Mesothelial cell of epicardium (in vitro differentiated cells): Measurements from ENCODE around the gene ACSL3. TPM values are rescaled to one million over a fixed set of nuclear protein-coding genes. Genes with fewer than 3 reads are reported as not detected.

ENCODE experiments used
- DNase-seq, 2 experiments: peaks; one replicate each; pipeline ENCODE4 v3.0.0; 2021; ENCODE audit warnings: low spot score in 2 of 2; ENCODE audit not compliant: unreplicated experiment in 2 of 2
- H3K27ac Mint-ChIP-seq: 2 replicates; pipeline ENCODE4 v1.8.0; 2021; ENCODE audit warnings: mixed read lengths
- H3K27me3 Mint-ChIP-seq: 2 replicates; pipeline ENCODE4 v1.8.0; 2021; ENCODE audit warnings: low read depth, mixed read lengths
- H3K36me3 Mint-ChIP-seq: 2 replicates; pipeline ENCODE4 v1.8.0; 2021; ENCODE audit warnings: mixed read lengths
- H3K4me1 Mint-ChIP-seq: 2 replicates; pipeline ENCODE4 v1.8.0; 2021; ENCODE audit warnings: mixed read lengths
- H3K4me3 Mint-ChIP-seq: 2 replicates; pipeline ENCODE4 v1.8.0; 2021; ENCODE audit warnings: mild to moderate bottlenecking, moderate library complexity, mixed read lengths
- H3K9me3 Mint-ChIP-seq: 2 replicates; pipeline ENCODE4 v1.8.0; 2021; ENCODE audit warnings: mixed read lengths
- total RNA-seq: library from RNA; stranded (reverse); gene quantifications from 3 replicates; pipeline ENCODE4 v1.2.1, GENCODE V29; 2021
- TF ChIP-seq, protein P1 (sequence below): fragments of 200-600 bp; sonication (generic); IDR thresholded peaks from one replicate; pipeline ENCODE4 v1.5.0; 2021; ENCODE audit warnings: antibody characterized with exemption; ENCODE audit not compliant: unreplicated experiment

ACSL3 gene
- total RNA-seq, 1 donor from 2014 or later, result 81.6 TPM

DNA sequence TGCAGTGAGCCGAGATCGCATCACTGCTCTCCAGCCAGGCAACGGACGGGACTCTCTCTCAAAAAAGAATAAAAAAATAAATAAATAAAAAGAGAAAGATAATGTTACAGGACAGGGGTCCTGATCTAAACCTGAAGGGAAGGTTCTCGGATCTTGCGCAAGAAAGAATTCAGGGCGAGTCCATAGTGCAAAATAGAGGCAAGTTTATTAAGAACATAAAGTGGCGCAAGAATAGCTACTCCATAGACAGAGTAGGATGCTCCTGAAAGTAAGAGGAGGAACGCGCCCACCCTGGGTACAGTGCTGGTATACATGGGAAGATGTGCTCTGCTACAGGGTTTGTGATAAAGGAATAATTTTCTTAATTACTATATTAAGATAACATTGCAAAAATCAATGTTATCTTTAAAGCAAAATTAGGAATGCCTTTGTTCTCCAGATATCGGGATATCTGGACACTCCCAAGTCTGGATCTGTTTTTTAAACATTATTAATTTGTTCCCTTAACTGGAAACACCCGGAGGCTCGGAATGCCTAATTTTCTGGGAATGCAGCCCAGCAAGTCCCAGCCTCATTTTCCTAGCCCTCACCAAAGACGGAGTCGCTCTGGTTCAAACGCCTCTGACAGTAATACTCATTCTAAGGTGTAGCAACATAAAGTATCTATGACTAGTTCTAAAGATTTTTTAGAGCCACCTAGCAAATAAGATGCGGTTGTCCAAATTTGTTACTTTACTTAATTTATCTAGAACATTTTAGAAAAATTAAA, 38.8 kb downstream of the ACSL3 start:
- H3K27me3 Mint-ChIP-seq, result no peaks in the 10 kb centered on the region
- DNase-seq, result no peak
- peaks cover 12% of the 10 kb centered on the region for H3K36me3 Mint-ChIP-seq
- H3K27ac Mint-ChIP-seq, result peak overlapping the region; percentile 80
- TF ChIP-seq, protein P1, sequence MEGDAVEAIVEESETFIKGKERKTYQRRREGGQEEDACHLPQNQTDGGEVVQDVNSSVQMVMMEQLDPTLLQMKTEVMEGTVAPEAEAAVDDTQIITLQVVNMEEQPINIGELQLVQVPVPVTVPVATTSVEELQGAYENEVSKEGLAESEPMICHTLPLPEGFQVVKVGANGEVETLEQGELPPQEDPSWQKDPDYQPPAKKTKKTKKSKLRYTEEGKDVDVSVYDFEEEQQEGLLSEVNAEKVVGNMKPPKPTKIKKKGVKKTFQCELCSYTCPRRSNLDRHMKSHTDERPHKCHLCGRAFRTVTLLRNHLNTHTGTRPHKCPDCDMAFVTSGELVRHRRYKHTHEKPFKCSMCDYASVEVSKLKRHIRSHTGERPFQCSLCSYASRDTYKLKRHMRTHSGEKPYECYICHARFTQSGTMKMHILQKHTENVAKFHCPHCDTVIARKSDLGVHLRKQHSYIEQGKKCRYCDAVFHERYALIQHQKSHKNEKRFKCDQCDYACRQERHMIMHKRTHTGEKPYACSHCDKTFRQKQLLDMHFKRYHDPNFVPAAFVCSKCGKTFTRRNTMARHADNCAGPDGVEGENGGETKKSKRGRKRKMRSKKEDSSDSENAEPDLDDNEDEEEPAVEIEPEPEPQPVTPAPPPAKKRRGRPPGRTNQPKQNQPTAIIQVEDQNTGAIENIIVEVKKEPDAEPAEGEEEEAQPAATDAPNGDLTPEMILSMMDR, result no peak
- peaks cover 38% of the 10 kb centered on the region for H3K4me1 Mint-ChIP-seq
- H3K4me3 Mint-ChIP-seq, result no peak overlapping the region
- H3K9me3 Mint-ChIP-seq, result no peaks in the 10 kb centered on the region

DNA sequence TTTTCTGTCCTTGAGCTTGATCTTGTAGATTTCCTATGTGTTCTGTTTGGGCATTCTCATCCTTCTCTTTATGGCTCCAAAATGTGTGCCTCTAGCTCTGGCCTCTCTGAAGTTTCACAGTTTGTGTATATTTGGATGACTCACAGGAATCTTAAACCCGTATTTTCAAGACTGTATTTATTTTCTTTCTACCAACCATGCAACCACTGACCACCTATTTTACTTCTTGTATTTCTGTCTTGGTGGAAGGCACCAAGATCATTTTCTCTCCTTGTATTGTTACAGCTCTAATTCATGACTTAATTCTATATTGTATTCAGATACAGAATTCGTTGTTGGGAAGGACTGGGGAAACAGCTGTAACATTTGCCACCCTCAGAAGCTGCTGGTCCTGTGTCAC, 39.5 kb downstream of the ACSL3 start:
- Mint-ChIP-seq H3K27me3 (no peaks in the 10 kb centered on the region), H3K27ac (peak overlapping the region; percentile 37), H3K9me3 (no peaks in the 10 kb centered on the region), H3K36me3 (peaks cover 10% of the 10 kb centered on the region), H3K4me1 (peaks cover 33% of the 10 kb centered on the region), H3K4me3 (no peak overlapping the region)
- TF ChIP-seq, protein P1, result no peak
- no peak for DNase-seq

DNA sequence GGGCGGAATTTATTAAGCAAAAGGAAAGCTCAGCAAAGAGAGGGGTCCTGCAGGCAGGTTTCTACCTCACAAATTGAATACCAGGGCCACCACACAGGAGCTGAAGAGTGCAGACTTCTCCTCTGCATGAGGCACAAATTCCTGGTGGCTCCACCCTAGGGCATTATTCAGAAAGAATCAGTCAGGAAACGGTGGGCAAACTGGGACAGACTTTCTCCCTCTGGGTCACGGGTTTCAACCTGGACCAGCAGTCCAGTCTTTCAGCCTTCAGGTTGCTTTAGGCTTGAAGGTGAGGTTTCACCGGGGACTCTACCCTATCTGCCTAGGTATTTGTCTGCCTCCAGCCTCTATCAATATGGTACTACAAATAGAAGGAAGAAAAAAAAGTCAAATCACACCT, 41.8 kb downstream of the ACSL3 start:
- Mint-ChIP-seq H3K9me3 (no peaks in the 10 kb centered on the region), H3K27me3 (no peaks in the 10 kb centered on the region), H3K4me1 (peaks cover 33% of the 10 kb centered on the region), H3K27ac (peak overlapping the region; percentile 50), H3K4me3 (no peak overlapping the region), H3K36me3 (peaks cover 27% of the 10 kb centered on the region)
- TF ChIP-seq, protein P1, result no peak
- DNase-seq, result no peak

DNA sequence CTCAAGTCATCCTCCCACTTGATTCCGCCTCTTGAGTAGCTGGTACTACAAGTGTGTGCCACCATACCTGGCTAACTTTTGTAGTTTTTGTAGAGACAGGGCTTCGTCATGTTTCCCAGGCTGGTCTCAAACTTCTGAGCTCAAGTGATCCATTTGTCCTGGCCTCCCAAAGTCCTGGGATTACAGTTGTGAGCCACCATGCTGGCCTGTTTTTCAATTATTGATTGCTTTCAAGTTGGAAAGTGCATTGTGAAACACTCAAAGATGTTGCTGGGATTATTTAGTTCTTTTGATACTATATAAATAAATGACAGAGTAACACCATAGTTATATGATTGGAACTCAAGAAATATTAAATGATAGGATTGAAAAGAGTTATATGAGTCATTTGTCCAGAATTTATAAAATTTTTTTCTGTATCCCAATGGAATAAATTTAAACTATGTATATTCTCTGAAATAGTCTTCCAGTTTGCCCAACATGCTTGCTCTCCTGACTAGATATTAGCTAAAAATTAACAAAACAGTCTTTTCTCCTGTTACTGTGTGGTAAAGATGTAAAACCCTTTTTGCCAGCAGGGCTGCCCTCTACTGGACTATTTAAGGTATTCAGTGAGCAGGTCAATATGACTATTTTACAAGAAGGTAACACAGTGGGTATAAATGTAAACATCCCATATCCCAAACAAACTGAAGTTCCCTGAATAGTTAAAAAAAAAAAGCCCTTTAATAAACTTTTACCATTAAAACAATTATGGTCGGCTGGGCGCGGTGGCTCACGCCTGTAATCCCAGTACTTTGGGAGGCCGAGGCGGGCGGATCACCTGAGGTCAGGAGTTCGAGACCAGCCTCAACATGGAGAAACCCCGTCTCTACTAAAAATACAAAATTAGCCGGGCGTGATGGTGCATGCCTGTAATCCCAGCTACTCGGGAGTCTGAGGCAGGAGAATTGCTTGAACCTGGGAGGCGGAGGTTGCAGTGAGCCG, 42.7 kb downstream of the ACSL3 start:
- Mint-ChIP-seq H3K27me3 (no peaks in the 10 kb centered on the region), H3K4me1 (peaks cover 30% of the 10 kb centered on the region), H3K4me3 (no peak overlapping the region), H3K27ac (peak overlapping the region; percentile 50), H3K9me3 (no peaks in the 10 kb centered on the region), H3K36me3 (peaks cover 30% of the 10 kb centered on the region)
- TF ChIP-seq, protein P1, result peak; percentile 54
- no peak for DNase-seq

DNA sequence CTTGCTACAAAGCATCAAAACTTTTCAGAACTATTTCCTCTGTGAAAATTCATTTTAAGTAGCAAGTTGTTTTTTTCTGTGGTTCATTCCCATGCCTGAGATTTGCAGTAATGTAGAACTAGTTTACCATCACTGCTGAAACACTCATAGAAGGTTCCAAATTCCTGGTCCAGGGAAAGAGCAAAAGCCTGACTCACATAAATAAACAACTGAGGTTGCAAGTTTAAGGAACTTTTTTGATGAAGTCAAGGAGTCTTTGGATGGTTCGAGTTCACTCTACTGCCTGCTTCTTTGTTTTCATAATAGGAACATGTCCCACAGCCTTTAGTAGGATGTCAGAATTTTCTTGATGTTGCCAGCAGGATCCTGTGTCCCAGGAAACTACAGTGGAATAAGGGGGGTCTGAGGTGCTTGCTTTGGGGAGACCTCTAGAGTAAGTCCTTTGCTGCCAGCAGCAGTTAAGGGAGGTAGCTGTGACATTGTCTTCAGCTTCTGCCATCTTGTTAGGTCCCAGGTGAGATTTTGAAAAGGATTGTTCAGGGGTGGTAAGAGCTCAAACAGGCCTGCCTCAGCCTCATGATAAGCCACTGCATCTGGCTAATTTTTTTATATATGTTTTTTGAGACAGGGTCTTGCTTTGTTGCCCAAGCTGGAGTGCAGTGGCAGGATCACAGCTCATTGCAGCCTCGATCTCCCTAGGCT, 43.9 kb downstream of the ACSL3 start:
- no peak overlapping the region for H3K27ac Mint-ChIP-seq
- DNase-seq, result no peak
- H3K4me3 Mint-ChIP-seq, result no peak overlapping the region
- H3K9me3 Mint-ChIP-seq, result no peaks in the 10 kb centered on the region
- no peaks in the 10 kb centered on the region for H3K27me3 Mint-ChIP-seq
- TF ChIP-seq, protein P1, result no peak
- peaks cover 39% of the 10 kb centered on the region for H3K36me3 Mint-ChIP-seq
- H3K4me1 Mint-ChIP-seq, result peaks cover 22% of the 10 kb centered on the region
